Frontal cortex (tissue), 4 donors: ENCODE data around the gene SHROOM3. TPM values are rescaled to one million over a fixed set of nuclear protein-coding genes. Genes with fewer than 3 reads are reported as not detected.

Source experiments
- DNase-seq, 2 donors: peaks; one replicate each; pipeline ENCODE4 v3.0.0; 2012; ENCODE audit warnings: low spot score in 2 of 2
- FAIRE-seq: peaks from 2 replicates; lab custom pipeline; 2012; peaks lifted over from hg19 to GRCh38; lab: Jason Lieb, UNC
- total RNA-seq: library from RNA; depleted of rRNA; stranded (reverse); fragments of >200 nt; gene quantifications from one replicate; pipeline ENCODE4 v1.2.3, GENCODE V29; 2014
- donor health status: control.
- donor health status: control.
- donor health status: control.

Gene SHROOM3
- total RNA-seq, 1 donor from 2014 or later = 9.8 TPM

DNA sequence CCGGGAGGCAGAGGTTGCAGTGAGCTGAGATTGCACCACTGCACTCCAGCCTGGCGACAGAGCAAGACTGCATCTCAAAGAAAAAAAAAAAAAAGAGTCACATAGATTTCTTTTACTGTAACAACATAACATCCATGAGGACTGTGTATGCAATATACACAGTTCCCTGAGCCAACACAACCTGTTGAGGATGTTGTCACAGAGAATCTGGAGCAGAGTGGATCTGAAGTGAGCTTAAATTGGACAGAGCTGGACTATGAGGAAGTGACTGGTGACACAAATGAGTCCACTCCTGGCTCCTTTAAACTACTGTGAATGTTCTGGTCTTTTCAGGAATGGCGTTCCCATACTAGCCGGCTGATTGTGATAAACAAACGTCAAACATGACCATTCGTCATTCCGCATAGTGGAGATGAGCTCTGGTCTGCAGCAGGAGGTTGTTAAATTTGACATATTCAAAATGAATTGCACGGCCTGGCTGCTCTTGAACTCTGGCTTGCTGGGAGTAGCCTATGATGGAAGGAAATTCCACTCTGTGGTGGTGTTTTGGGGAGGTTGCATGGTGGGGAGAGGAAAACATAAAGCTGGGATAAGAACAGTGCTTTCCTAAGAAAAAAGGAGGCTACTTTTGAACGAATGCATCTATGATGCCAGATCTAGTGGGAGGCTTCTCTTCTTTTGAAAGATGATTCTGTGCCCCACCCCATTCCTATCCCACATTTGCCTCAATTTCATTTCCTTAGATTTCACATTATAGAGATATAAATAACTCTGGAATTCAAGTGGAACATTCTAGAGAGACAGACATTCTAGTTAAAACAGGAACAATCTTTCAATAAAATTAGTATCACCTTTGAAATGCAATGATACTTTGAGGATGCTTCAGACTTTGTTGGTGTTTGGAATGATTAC is 149.5 kb downstream of the SHROOM3 start:
- DNase-seq = no peak
- FAIRE-seq = no peak

GRCh38 chr4:76585272-76585671 is 150.2 kb downstream of the SHROOM3 start:
- no peak for FAIRE-seq

GRCh38 chr4:76585897-76586360 is 150.9 kb downstream of the SHROOM3 start:
- no peak for FAIRE-seq
- DNase-seq = peak in 1 of 2 donors; percentile 48

More at GRCh38 chr4:76585272-76585671, 150.2 kb downstream of the SHROOM3 start:
- no peak for DNase-seq

- FAIRE-seq (no peak), DNase-seq (no peak)
Measured at GRCh38 chr4:76588274-76588673, 153.2 kb downstream of the SHROOM3 start.

GRCh38 chr4:76589402-76589801 is 154.4 kb downstream of the SHROOM3 start:
- no peak for DNase-seq
- FAIRE-seq = no peak

- DNase-seq = no peak
- no peak for FAIRE-seq
Measured at GRCh38 chr4:76589872-76590797, 155.1 kb downstream of the SHROOM3 start.

- FAIRE-seq (no peak), DNase-seq (no peak)
Measured at GRCh38 chr4:76590798-76591281, 155.8 kb downstream of the SHROOM3 start.

DNA sequence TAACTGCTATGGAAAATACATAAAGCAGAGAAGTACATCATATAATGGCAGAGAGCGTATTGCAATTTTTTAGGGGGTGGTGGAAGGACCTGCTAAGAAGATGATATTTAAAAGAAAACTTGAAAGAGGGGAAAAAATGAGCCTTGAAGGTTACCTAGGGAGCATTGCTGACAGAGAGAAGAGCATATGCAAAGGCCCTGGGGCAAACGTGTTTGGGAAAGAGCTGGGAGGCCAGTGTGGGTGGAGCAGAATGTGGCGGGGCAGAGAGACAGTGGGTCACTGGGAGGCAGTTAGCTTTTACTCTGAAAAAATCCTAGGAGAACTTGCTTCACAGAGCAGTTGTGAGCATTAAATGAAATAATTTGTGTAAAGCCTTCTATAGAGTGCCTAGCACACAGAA is 157.0 kb downstream of the SHROOM3 start:
- no peak for DNase-seq
- FAIRE-seq = no peak

DNA sequence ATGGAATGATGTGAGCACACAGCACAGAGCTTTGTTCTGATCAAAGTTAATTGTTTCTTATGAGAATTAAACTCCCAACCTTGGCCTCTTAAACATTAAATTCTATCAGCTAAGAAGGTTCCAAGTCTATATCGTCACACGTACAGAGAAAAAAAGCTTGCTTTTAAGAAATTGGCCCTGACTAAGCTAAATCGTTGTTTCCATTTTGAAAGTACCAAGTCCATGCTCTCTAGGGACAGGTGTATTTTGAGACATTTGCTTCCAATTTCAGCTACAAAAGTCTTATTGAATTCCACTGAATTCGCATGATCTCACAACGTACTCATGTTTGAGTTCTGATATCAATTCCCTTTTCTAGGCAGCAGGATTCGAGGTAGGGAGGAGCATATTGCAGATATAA is 157.4 kb downstream of the SHROOM3 start:
- DNase-seq = no peak
- FAIRE-seq = no peak

GRCh38 chr4:76594173-76594572 is 159.1 kb downstream of the SHROOM3 start:
- DNase-seq (no peak), FAIRE-seq (no peak)

GRCh38 chr4:76595435-76595834 is 160.4 kb downstream of the SHROOM3 start:
- FAIRE-seq (no peak), DNase-seq (no peak)

DNA sequence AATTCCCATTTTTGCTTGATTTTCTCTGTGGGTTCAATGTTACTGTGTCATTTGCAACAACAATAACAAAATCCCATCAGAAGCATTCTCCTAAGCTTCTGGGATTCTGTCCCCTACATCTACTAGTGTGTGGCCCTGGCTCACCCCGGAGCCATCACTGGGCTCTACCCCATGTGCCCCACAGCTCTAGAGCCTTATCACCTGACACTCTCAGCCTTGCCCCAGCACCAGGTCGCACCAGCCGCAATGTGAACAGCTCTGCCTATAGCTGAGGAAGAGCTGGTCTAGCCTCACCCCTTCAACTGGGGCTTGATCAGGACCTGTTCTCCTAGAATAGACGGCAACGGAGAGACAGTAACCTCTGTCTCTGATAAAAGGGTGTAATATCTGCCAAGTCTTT is 161.7 kb downstream of the SHROOM3 start:
- DNase-seq = no peak
- no peak for FAIRE-seq

- FAIRE-seq (no peak), DNase-seq (no peak)
Measured at GRCh38 chr4:76597423-76597979, 162.5 kb downstream of the SHROOM3 start.

DNA sequence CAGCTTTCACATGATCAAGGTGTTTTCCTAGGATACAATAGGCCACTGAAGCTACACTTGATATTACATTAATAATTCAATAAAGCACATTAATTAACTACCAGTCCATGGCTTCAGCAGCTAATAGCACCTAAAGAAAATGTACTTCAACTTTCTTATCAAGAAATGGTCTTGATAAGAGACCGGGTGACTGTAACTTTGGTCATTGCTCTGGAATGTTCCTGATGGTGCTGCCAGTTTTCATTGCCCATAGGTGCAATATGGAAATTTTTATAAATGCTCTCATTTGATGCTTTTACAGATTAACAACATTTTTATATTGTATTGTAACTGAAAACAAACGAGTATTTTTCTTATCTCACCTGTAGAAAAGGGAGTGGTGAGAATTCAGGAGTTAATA is 165.4 kb downstream of the SHROOM3 start:
- FAIRE-seq = no peak
- no peak for DNase-seq

- FAIRE-seq (no peak), DNase-seq (no peak)
Measured at GRCh38 chr4:76601791-76602190, 166.8 kb downstream of the SHROOM3 start.

GRCh38 chr4:76605099-76605563 is 170.1 kb downstream of the SHROOM3 start:
- FAIRE-seq (no peak), DNase-seq (no peak)

DNA sequence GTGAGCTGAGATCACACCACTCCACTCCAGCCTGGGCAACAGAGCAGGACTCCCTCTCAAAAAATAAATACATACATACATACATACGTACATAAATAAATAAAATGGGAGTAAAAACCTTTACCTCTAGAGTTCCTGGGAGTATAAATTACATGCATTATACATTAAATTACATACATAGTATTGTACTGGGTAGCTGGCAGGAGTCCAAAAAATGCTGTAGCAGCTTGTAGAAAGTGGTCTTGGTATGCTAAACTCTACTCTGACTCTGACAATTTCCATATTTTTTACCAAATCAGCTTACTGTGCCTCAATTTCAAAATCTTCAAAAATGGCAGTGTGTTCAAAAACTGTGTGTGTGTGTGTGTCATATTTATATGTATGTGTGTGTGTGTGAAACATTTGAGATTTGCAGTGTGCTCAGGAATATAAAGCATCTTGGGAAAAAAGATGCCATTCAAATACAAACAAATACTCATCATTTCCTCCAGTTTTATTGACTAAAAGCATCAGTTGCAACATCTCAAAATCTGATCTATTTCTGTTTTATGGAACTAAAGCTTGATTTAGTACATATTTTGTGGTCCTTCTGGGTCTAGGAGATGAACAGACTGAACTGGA is 171.7 kb downstream of the SHROOM3 start:
- DNase-seq (no peak), FAIRE-seq (no peak)

- FAIRE-seq (no peak), DNase-seq (no peak)
Measured at GRCh38 chr4:76607266-76607799, 172.3 kb downstream of the SHROOM3 start.

DNA sequence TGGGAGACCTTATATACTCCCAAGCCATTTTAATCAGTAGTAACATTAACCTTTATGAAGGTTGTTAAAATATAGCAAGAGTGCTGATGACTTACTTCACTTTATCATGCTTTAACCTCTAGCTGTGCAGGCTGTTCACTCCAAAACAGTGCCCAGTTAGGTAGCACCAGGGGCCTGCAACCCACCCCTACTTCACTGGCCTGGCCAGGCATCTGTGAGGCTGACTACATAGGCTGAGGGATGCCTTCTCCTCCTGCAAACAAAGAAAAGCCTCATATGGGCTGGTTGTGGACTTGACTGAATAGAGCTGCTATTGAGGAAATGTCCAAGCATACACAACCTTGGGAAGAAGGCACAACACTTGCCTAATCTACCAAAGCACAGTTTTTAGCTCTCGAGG is 172.8 kb downstream of the SHROOM3 start:
- FAIRE-seq (no peak), DNase-seq (no peak)
